GM18870 (cell line): ENCODE data around the gene SRGAP2.
"Not testable (repeated sequence)": the region's sequence is repeated elsewhere in the genome, so short reads cannot be mapped to it uniquely, and the experiment has no call there.

ENCODE experiments used
- ATAC-seq: cut with Tn5 transposase; IDR thresholded peaks from one replicate; pipeline ENCODE4 v1.9.1; 2021; ENCODE audit warnings: moderate library complexity; ENCODE audit not compliant: unreplicated experiment

Gene SRGAP2

GRCh38 chr1:206203364-206204158 is at the start of gene SRGAP2:
TSS of gene SRGAP2 (plus strand) at chr1:206203541. CDS start at chr1:206205971, 2,430 bp downstream.
- ATAC-seq: not testable (repeated sequence)

DNA sequence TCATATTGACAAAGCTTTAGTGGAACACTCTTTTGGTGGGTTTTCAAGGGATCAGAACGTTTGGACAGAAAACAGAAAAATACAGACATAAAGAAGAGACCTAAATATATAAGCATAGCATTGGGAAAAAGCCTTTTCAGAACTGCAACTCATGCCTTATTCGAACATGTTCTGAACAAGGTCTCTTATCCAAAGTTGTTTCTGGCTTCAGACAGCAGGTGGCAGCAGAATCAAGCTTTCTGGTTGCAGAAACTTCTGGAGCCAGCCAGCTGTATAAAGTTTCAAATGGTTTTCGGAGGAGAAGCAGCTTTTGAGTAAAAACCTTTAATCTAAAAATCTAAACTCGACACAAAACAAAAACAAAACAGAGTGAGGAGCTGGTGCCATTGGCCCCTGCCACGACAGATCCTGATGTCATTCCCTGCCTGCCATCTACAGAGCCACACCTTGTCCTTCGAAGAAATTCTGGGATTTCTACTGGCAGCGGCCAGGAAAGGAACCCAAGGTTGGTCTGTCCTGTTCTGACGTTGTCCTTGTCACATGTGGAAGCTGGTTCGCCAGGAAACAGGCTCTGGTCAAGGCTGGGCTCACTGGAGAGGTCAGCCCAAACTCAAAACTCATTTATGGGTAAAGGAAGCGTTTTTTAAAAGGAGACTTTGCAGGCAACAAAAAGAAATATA is 35.9 kb upstream of the SRGAP2 start:
- ATAC-seq: peak; percentile 53

GRCh38 chr1:206169794-206170193 is 33.5 kb upstream of the SRGAP2 start:
- not testable (repeated sequence) for ATAC-seq

DNA sequence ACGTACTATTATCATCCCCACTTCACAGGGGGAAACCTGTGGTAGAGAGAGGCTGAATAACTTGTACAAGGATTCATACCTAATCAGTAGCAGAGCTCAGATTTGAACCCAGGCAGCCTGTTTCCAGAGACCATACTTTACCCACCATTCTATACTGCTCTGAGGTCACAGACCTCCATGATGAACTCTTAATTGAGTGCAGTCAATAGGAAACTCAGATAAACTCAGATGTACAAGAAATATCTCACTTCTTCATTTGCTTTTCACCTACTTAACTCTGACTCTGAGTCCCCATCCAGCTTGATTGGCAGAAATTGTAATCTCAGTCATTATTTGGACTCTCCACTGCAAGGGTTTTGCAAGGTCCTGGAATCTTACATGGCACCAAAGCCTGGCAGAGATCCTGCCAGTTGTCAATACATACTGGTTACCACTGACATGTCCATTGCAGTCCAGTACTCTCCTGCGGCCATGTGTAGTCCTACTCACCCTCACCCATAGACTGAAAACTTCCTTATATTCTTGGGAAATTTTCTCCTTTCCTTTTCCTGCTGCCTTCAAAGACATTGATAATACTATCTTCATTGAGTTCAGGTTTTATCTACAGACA is 30.1 kb upstream of the SRGAP2 start:
- ATAC-seq: not testable (repeated sequence)

DNA sequence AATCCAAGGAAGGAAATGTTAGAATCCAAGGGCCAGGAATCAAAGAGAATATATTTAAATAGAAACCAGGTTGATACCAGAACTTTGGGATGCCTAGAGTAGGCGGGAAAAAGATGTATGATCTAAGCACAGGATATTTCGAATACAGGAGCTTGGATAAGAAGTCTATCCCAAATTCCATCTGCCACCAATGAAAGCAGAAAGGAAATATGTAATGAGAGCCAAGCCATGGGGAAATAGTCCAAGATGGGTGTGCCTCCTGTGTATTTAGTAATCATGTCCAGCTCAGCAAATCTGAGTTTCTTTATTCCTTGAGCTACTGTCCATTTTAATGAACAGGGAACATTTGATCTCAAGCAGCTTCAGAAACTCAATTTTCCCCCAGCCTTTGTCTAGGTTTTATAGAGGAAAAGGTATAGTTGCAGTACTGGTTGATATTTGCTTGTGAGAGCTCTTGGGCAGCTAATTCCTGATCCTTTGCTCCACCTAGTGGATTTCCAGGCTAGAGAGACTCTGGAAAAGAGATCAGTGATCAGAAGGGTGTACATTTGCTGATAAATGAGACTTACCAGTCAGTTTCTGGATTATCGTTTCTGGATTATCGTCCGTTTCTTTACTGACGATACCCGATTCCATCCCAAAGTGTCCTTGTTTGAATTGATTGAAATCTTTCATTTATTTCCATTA is 29.0 kb upstream of the SRGAP2 start:
- ATAC-seq: not testable (repeated sequence)

- not testable (repeated sequence) for ATAC-seq
Observed at GRCh38 chr1:206175459-206176113, 27.8 kb upstream of the SRGAP2 start.

DNA sequence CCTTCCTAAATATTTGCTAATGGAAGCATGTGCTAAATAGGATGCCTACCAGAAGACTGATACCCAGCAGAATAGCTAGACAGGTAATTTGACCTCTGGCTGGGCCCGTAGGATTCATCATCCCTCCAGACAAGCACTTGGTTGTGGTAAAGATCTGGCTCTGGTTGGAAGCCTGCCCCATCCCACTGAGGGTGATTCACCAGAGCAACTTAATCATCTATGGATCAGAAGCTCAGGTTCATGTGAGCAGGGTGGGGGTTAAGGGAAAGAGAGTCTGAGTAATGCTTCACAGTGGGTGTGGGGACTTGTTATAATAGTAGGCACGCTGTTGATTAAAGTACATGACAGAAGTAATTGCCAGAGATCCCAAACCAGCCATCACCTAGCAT is 27.2 kb upstream of the SRGAP2 start:
- not testable (repeated sequence) for ATAC-seq

GRCh38 chr1:206178061-206178989 is 25.0 kb upstream of the SRGAP2 start:
- ATAC-seq: not testable (repeated sequence)

DNA sequence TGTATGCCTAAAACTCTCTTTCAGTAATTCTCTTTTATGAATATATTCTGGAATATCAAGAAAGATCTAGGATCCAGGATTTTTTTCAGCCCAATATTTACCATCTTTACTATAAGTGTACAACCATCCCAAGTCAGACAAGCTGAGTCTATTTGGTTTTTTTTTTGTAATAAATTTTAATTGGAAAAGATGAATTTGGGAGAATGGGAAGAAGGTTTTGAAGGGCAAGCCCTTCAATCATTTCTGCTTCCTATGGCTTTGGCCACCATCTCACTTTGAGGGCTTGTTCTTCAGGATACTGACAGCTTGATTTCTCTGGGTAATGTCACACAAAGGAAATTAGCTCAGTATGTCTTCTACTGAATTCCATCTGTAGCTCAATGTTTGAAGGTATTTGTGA is 23.7 kb upstream of the SRGAP2 start:
- ATAC-seq: not testable (repeated sequence)

GRCh38 chr1:206182368-206183317 is 20.7 kb upstream of the SRGAP2 start:
- ATAC-seq: not testable (repeated sequence)

DNA sequence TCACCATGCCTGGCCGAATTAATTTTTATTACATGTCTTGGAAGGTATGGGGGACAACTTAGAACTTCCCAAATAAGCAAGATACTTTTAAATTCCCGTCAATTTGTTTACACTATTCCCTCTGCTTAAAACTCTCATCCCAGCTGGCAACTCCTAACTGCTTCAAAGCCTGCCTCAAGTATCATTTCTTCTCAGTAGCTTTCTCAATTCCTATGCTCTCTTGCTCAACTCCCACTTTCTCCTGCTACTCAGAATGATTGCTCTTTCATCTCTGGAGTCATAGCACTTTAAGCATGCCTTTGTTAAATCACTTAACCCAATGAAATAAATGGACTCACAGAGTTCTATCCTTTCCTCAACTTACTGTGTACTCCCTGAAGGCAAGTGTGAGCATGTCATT is 19.6 kb upstream of the SRGAP2 start:
- not testable (repeated sequence) for ATAC-seq

- not testable (repeated sequence) for ATAC-seq
Observed at GRCh38 chr1:206185778-206186177, 17.6 kb upstream of the SRGAP2 start.

DNA sequence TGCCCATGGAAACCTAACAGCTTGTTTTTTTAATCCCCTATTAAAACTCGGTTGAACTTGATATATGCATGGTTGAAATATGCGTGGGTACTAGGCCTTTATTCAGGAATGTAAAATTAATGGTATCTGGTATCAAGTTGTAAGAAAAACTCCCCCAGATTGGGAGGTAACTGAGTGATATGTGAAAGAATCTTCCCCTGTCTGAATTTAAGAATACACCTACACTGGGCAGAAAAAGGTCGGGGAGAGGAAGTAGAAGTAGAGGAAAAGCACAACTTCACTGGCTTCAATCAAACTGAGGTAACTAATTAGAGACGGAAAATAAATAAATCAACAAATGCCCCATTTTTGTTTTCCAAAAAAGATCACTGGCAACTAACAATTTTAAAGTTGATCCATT is 16.5 kb upstream of the SRGAP2 start:
- ATAC-seq: not testable (repeated sequence)

DNA sequence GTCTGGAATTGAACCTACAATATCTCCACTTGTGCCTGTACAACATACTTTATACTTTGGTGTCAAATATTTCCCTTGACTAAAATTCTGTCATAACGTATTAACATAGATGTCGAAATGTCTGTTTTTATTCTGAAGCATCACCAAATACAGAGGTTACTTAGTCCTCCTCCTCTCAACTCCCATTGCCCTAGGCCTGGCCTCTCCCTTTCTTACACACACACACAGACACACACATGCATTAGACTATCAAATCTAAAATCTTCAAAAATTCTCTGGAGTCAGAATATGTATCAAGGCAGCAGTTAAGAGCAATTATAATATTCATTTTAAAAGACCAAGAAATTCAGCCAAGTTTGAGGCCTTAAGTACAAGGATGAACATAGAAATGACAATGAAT is 8.2 kb upstream of the SRGAP2 start:
- ATAC-seq: not testable (repeated sequence)

DNA sequence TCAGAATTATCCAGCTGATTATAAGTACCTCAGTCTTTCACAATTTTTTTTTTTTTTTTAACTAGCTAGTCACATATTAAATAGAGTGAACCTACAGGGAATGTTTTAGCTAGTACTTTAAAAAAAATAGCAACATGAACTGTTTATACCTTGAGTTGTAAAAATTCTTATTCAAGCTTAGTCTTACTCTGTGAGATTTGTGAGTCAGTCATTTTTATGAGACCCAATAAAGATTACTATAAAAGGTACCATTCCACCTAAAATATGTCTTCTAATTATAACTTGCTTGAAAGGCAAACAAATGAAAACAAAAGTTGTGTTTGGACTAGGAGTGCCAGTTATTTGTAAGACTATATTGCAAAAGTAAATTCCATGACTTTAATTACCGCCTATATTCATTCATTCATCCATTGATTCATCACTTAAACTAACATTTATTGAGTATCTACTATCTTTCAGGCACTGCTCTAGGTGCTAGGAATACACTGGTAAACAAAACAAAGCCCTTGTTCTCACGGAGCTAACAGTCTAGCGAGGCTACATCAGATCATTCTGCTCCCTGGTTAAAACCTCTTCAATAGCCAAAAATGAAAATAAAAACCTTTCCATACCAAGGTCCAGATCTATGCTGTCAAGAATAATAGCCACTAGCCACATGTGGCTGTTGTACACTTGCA is 6.5 kb upstream of the SRGAP2 start:
- not testable (repeated sequence) for ATAC-seq

GRCh38 chr1:206202789-206203363 is 465 bp upstream of the SRGAP2 start, which contains the start of gene FAM72A:
TSS of gene FAM72A (minus strand) at chr1:206202839. CDS start at chr1:206202025, 814 bp downstream.
- ATAC-seq: peak; percentile 95

DNA sequence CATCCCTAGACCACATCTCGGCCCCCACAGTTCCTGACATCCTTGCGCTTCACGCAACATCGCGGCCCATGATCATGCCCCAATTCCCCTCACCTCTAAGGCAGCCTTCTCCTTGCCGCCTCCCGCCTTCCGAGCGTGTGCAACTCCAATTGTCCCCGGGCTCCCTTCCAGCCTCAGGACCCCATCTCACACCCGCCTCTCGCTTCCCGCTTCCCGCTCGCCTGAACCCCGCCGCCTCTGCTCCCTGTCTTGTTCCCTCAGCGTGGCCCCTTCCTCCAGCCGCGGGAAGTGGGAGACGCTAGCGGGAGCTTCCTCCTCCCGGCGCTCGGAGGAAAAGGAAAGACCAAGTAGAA is 794 bp downstream of the SRGAP2 start:
- ATAC-seq: not testable (repeated sequence)
